Measurements from ENCODE around the gene LYST. TPM values are rescaled to one million over a fixed set of nuclear protein-coding genes. Genes with fewer than 3 reads are reported as not detected.

LYST gene
- total and polyA plus RNA-seq, 10 donors, result 9.0 to 169 (median 98.1) TPM

DNA sequence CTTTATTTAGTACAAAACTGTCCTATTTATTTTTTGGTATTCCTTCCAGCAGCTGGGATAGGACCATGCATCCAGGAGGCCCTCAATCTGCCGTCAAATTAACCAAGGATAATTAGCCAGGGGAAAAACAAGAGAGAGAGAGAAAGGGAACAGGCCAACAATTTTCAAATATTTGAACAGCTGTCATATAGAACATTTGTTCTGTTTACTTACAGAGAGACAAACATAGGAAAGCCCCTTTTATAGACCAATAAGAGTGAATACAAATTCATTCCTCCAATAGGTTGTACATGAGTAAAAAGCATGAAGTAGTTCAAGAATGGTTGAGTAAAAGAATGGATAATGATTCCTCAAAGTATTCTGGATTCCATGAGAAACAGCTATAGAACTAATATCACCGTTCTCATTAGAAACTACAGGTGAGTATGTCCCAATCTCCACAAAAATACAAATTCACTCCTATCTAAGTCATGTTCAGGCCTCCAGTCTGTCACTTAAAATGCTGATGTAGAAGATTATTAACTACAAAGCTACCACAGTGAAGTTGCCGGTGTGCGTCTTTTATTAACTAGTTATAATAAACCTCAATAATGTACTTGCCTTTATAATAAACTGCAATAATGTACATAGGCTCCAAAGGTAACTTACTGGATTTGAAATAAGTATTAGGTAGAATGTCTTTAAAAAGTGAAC, 152.4 kb downstream of the LYST start:
- H3K27ac ChIP-seq, result no peak overlapping the region
- H3K9me3 ChIP-seq, result no peaks in the 10 kb centered on the region
- H3K4me1 ChIP-seq, result no peaks in the 10 kb centered on the region
- no peak for DNase-seq
- intact Hi-C loops (cut with DNase I; ENCODE audit: low total_unique reads), result no loop called here
- 93 to 94% (median 93%) methylated on average over 4 of the region's 4 CpGs for WGBS, 5 donors
- H3K36me3 ChIP-seq, result peaks cover 5 to 100% (median 73%) of the 10 kb centered on the region in 6 donors
- no peak overlapping the region for H3K4me3 ChIP-seq
- H3K27me3 ChIP-seq (replicated peaks in 1 of 7), result no peaks in the 10 kb centered on the region
- TF ChIP-seq CTCF (IDR thresholded peaks at IDR 0.05 in 8 of 11, conservative IDR thresholded peaks at IDR 0.05 in 3 of 11) (no peak), POLR2AphosphoS5 (IDR thresholded peaks at IDR 0.05) (no peak), POLR2A (IDR thresholded peaks at IDR 0.05) (no peak)

- TF ChIP-seq POLR2A (IDR thresholded peaks at IDR 0.05) (no peak), CTCF (IDR thresholded peaks at IDR 0.05 in 8 of 11, conservative IDR thresholded peaks at IDR 0.05 in 3 of 11) (no peak), POLR2AphosphoS5 (IDR thresholded peaks at IDR 0.05) (no peak)
- no peaks in the 10 kb centered on the region for H3K4me1 ChIP-seq
- no peaks in the 10 kb centered on the region for H3K9me3 ChIP-seq
- peaks cover 5 to 100% (median 71%) of the 10 kb centered on the region in 6 donors for H3K36me3 ChIP-seq
- 94 to 100% (median 98%) methylated on average over 1 of the region's 1 CpG for WGBS, 5 donors
- H3K4me3 ChIP-seq, result no peak overlapping the region
- DNase-seq, result no peak
- no peaks in the 10 kb centered on the region for H3K27me3 ChIP-seq (replicated peaks in 1 of 7)
- H3K27ac ChIP-seq, result no peak overlapping the region
- intact Hi-C loops (cut with DNase I; ENCODE audit: low total_unique reads), result no loop called here
Observed at GRCh38 chr1:235712812-235713211, 153.9 kb downstream of the LYST start.

DNA sequence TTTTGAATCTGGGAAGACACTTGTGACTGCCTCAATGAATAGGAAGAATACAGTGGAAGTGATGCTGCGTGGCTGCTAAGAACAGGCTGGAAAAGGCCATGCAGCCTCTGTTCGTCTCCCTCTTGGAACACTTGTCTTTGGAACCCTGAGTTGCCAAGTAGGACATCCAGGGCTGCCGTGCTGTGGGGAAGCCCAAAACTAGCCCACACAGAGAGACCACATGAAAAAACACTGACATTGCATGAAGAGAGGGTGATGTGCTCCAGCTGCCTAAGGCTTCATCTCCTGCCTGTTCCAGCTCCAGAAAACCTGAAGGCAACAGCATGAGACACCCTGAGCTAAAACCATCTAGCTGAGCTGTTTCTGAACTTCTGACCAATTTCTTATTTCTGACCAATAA, 156.0 kb downstream of the LYST start:
- WGBS, 5 donors, result 56 to 91% (median 87%) methylated on average over 3 of the region's 3 CpGs
- H3K27me3 ChIP-seq (replicated peaks in 1 of 7), result no peaks in the 10 kb centered on the region
- intact Hi-C loops (cut with DNase I; ENCODE audit: low total_unique reads), result no loop called here
- no peaks in the 10 kb centered on the region for H3K4me1 ChIP-seq
- no peaks in the 10 kb centered on the region for H3K9me3 ChIP-seq
- no peak overlapping the region for H3K27ac ChIP-seq
- DNase-seq, result no peak
- TF ChIP-seq CTCF (IDR thresholded peaks at IDR 0.05 in 8 of 11, conservative IDR thresholded peaks at IDR 0.05 in 3 of 11), result no peak
- TF ChIP-seq POLR2A (IDR thresholded peaks at IDR 0.05), result no peak
- TF ChIP-seq POLR2AphosphoS5 (IDR thresholded peaks at IDR 0.05), result no peak
- H3K36me3 ChIP-seq, result peaks cover 1 to 100% (median 74%) of the 10 kb centered on the region in 6 donors
- H3K4me3 ChIP-seq, result no peak overlapping the region

- TF ChIP-seq POLR2A (IDR thresholded peaks at IDR 0.05), result no peak
- no peak for TF ChIP-seq CTCF (IDR thresholded peaks at IDR 0.05 in 8 of 11, conservative IDR thresholded peaks at IDR 0.05 in 3 of 11)
- TF ChIP-seq POLR2AphosphoS5 (IDR thresholded peaks at IDR 0.05), result no peak
- Histone ChIP-seq H3K27ac (no peak overlapping the region), H3K4me3 (no peak overlapping the region), H3K27me3 (replicated peaks in 1 of 7) (no peaks in the 10 kb centered on the region), H3K36me3 (peaks cover 0 to 100% (median 67%) of the 10 kb centered on the region in 6 donors), H3K4me1 (no peaks in the 10 kb centered on the region), H3K9me3 (no peaks in the 10 kb centered on the region)
- WGBS, 5 donors, result 93 to 98% (median 95%) methylated on average over 11 of the region's 11 CpGs
- intact Hi-C loops (cut with DNase I; ENCODE audit: low total_unique reads), result no loop called here
- no peak for DNase-seq
Observed at GRCh38 chr1:235709018-235709417, 157.7 kb downstream of the LYST start.

All from spleen (tissue), 11 donors.